Motor neuron (in vitro differentiated cells): ENCODE measurements around the gene GPR78. TPM values are rescaled to one million over a fixed set of nuclear protein-coding genes. Genes with fewer than 3 reads are reported as not detected.
"Not testable (repeated sequence)": the region's sequence is repeated elsewhere in the genome, so short reads cannot be mapped to it uniquely, and the experiment has no call there.

ENCODE experiments used
- ATAC-seq, 8 experiments: fragments of 200-7000 bp; cut with Tn5 transposase; replicated peaks in 6 of 8; 2 replicates each; pipeline ENCODE4 v1.8.0; 2021; ENCODE audit warnings: mild to moderate bottlenecking in 8 of 8, moderate library complexity in 8 of 8
- H3K27ac ChIP-seq, 2 donors: fragments of 250-450 bp; sonication (Bioruptor Pico); 2 replicates each; pipeline ENCODE4 v1.9.0; 2021; ENCODE audit warnings: antibody characterized with exemption in 2 of 2, mild to moderate bottlenecking in 2 of 2, moderate library complexity in 1 of 2
- H3K4me1 ChIP-seq, 2 donors: fragments of 250-450 bp; sonication (Bioruptor Pico); replicated peaks in 1 of 2; 2 replicates each; pipeline ENCODE4 v1.6.1; 2021; ENCODE audit warnings: antibody characterized with exemption in 2 of 2, mild to moderate bottlenecking in 2 of 2, moderate library complexity in 1 of 2
- H3K4me3 ChIP-seq, 5 donors: fragments of 250-450 bp; sonication (Bioruptor Pico); 2 replicates each; pipeline ENCODE4 v1.9.0; 2021; ENCODE audit warnings: antibody characterized with exemption in 5 of 5, mild to moderate bottlenecking in 5 of 5, moderate library complexity in 4 of 5
- WGBS, 10 experiments: fragments of 450-650 bp; shearing (Covaris generic); methylation state at CpG; one replicate each; pipeline ENCODE4 v1.0.0; 2022; 5-methylcytosine and 5-hydroxymethylcytosine counted together
- in situ Hi-C, 9 experiments: fragments of 400-800 bp; cut with MboI; loops; one replicate each; pipeline ENCODE4 v1.15.0; 2021; ENCODE audit warnings: low sequenced_read_pairs in 9 of 9, low pct_unique_long_range_greater_than_20kb in 2 of 9; ENCODE audit not compliant: unreplicated experiment in 9 of 9
- total RNA-seq, 8 experiments: library from RNA; unstranded; fragments of 300-600 nt; gene quantifications; 2 replicates each; pipeline versions ENCODE4 v1.2.3 to v1.2.4, GENCODE V29; 2022

The GPR78 gene
- total RNA-seq, 8 experiments from 2014 or later = 0.05 to 1.9 (median 0.59) TPM

GRCh38 chr4:8614365-8615193 is 34.4 kb downstream of the GPR78 start:
- in situ Hi-C loops = no loop called here
- 50 to 80% (median 76%) methylated on average over 1 to 9 of the region's 22 CpGs; no CpG with 5 or more reads in 5 of the 10 experiments for WGBS, 10 experiments

GRCh38 chr4:8615366-8615765 is 35.2 kb downstream of the GPR78 start:
- WGBS, 10 experiments = 53 to 90% (median 68%) methylated on average over 2 to 6 of the region's 13 CpGs; no CpG with 5 or more reads in 6 of the 10 experiments
- in situ Hi-C loops = no loop called here

More at GRCh38 chr4:8614365-8615193, 34.4 kb downstream of the GPR78 start:
- H3K4me3 ChIP-seq = no peak overlapping the region
- no peak for ATAC-seq
- no peak overlapping the region for H3K27ac ChIP-seq
- no peaks in the 10 kb centered on the region for H3K4me1 ChIP-seq

GRCh38 chr4:8615921-8616787 is 36.0 kb downstream of the GPR78 start:
- in situ Hi-C loops = no loop called here
- WGBS, 10 experiments = 35 to 100% (median 90%) methylated on average over 1 to 13 of the region's 26 CpGs; no CpG with 5 or more reads in 1 of the 10 experiments
- ATAC-seq = no peak

More at GRCh38 chr4:8615366-8615765, 35.2 kb downstream of the GPR78 start:
- no peaks in the 10 kb centered on the region for H3K4me1 ChIP-seq
- H3K27ac ChIP-seq = no peak overlapping the region
- ATAC-seq = no peak
- H3K4me3 ChIP-seq = no peak overlapping the region

GRCh38 chr4:8616831-8617230 is 36.6 kb downstream of the GPR78 start:
- in situ Hi-C loops = no loop called here
- no peak overlapping the region for H3K4me3 ChIP-seq
- H3K27ac ChIP-seq = no peak overlapping the region
- no peaks in the 10 kb centered on the region for H3K4me1 ChIP-seq
- 0 to 81% methylated on average over 1 to 11 of the region's 16 CpGs; no CpG with 5 or more reads in 8 of the 10 experiments for WGBS, 10 experiments
- ATAC-seq = no peak

More at GRCh38 chr4:8615921-8616787, 36.0 kb downstream of the GPR78 start:
- Histone ChIP-seq H3K4me1 (no peaks in the 10 kb centered on the region), H3K4me3 (no peak overlapping the region), H3K27ac (no peak overlapping the region)

- Histone ChIP-seq H3K27ac (no peak overlapping the region), H3K4me1 (no peaks in the 10 kb centered on the region), H3K4me3 (no peak overlapping the region)
- ATAC-seq = no peak
- 0 to 67% (median 30%) methylated on average over 1 to 8 of the region's 21 CpGs; no CpG with 5 or more reads in 2 of the 10 experiments for WGBS, 10 experiments
- in situ Hi-C loops = no loop called here
Observed at GRCh38 chr4:8617486-8618040, 37.4 kb downstream of the GPR78 start.

GRCh38 chr4:8618421-8618820 is 38.2 kb downstream of the GPR78 start:
- no peak overlapping the region for H3K4me3 ChIP-seq
- 40 to 100% (median 76%) methylated on average over 1 to 3 of the region's 15 CpGs; no CpG with 5 or more reads in 4 of the 10 experiments for WGBS, 10 experiments
- H3K27ac ChIP-seq = no peak overlapping the region
- in situ Hi-C loops = no loop called here
- no peak for ATAC-seq
- no peaks in the 10 kb centered on the region for H3K4me1 ChIP-seq

GRCh38 chr4:8618961-8619720 is 38.9 kb downstream of the GPR78 start:
- no peak overlapping the region for H3K4me3 ChIP-seq
- no peak for ATAC-seq
- in situ Hi-C loops = no loop called here
- H3K27ac ChIP-seq = no peak overlapping the region
- H3K4me1 ChIP-seq = no peaks in the 10 kb centered on the region
- 17 to 83% (median 40%) methylated on average over 1 to 3 of the region's 28 CpGs; no CpG with 5 or more reads in 5 of the 10 experiments for WGBS, 10 experiments

GRCh38 chr4:8621135-8621534 is 40.9 kb downstream of the GPR78 start:
- H3K4me1 ChIP-seq, ATAC-seq, in situ Hi-C loops, H3K4me3 ChIP-seq, H3K27ac ChIP-seq: not testable (repeated sequence)
- no CpG with 5 or more reads among the region's 14 CpGs for WGBS, 10 experiments

- in situ Hi-C loops, H3K4me3 ChIP-seq: not testable (repeated sequence)
- ATAC-seq = peak; percentile 72 to 99 (median 80)
Observed at GRCh38 chr4:8624601-8625272, 44.5 kb downstream of the GPR78 start.

GRCh38 chr4:8630240-8630905 is 50.2 kb downstream of the GPR78 start:
- H3K4me3 ChIP-seq, H3K27ac ChIP-seq, H3K4me1 ChIP-seq, in situ Hi-C loops: not testable (repeated sequence)
- ATAC-seq = peak; percentile 67 to 99 (median 80)
- no CpG with 5 or more reads among the region's 29 CpGs for WGBS, 10 experiments

More at GRCh38 chr4:8624601-8625272, 44.5 kb downstream of the GPR78 start:
- WGBS, 10 experiments = no CpG with 5 or more reads among the region's 29 CpGs
- not testable (repeated sequence) for H3K27ac ChIP-seq, H3K4me1 ChIP-seq

GRCh38 chr4:8631896-8632295 is 51.7 kb downstream of the GPR78 start:
- H3K4me3 ChIP-seq, H3K4me1 ChIP-seq, H3K27ac ChIP-seq, in situ Hi-C loops: not testable (repeated sequence)
- WGBS, 10 experiments = no CpG with 5 or more reads among the region's 6 CpGs
- ATAC-seq = peak in 1 of 8 experiments; percentile 13
